AG09319 (cell line): ENCODE results near the gene ANKRD55.

Experiments
- DNase-seq: peaks from one replicate; pipeline ENCODE4 v3.0.0-alpha.2; 2010; ENCODE audit warnings: low read depth; ENCODE audit errors: extremely low read depth
- CTCF ChIP-seq: IDR thresholded peaks from 2 replicates; pipeline ENCODE4 v1.5.1; 2011; ENCODE audit warnings: low read depth, mild to moderate bottlenecking, inconsistent platforms, low read length, moderate library complexity

The ANKRD55 gene

GRCh38 chr5:56070851-56071465 is 162.2 kb downstream of the ANKRD55 start:
- no peak for TF ChIP-seq CTCF
- no peak for DNase-seq

DNA sequence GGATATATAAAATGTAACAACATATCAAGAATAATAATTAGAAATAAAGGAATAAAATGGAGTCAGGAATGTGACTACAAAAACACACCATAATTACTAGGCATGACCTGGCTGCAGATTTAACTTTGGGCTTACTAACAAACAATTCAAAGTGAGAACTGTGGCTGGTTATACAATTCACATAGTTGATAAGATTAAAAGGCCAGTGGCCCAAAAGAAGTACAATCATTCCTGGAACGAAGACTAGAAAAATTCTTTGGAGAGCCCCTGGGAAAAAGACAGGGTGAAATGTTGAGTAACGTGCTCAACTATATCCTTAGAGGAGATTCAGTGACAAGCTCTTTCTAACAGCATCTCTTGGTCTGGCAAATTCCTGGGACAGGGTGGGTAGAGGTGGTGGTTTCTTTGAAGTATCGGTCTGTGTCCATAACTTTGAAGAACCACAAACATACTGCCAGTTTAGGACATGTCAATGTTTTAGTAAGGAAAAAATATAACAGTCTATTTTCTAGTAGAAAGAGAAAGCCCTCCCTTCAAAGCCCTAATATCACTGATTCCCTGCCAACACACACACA is 163.4 kb downstream of the ANKRD55 start:
- DNase-seq: no peak
- no peak for TF ChIP-seq CTCF

DNA sequence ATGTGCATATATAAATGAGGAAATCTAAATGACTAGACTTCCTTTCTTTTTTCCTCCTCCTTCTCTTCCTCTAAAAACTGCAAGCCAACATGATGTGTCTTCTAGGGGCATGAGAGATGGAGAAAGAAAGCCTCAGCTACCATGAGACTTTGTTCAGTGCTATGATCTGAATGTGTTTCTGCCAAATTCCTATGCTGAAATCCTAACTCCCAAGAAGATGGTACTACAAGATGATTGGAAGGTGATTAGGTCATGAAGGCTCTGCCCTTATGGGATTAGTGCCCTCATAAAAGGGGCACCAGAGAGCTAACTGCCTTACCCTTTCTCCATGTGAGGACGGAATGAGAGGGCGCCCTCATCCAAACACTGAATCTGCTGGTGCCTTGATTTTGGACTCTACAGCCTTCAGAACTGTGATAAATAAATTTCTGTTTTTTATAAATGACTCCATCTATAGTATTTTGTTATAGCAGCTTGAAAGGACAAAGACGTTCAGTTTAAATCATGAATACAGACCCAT is 166.1 kb downstream of the ANKRD55 start:
- no peak for DNase-seq
- TF ChIP-seq CTCF: no peak

DNA sequence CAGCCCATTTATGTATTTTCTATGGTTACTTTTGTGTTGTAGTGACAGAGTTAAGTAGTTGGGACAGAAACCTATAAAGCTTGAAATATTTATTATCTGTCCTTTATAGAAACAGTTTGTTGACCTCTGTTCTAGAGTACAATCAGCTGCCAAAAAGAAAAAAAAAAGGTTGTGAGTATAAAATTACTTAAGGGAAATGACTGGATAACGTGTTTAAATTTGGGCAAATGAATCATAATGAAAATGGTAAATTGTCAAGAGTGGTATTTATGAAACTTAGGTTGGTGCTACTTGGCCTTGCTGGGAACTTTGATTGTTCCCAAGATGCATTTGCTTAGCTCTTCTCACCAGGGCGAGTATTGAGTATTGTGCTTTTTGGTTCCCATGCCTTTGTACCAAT is 168.1 kb downstream of the ANKRD55 start:
- TF ChIP-seq CTCF: no peak
- DNase-seq: no peak

- no peak for TF ChIP-seq CTCF
- DNase-seq: no peak
Observed at GRCh38 chr5:56060276-56061110, 172.6 kb downstream of the ANKRD55 start.

DNA sequence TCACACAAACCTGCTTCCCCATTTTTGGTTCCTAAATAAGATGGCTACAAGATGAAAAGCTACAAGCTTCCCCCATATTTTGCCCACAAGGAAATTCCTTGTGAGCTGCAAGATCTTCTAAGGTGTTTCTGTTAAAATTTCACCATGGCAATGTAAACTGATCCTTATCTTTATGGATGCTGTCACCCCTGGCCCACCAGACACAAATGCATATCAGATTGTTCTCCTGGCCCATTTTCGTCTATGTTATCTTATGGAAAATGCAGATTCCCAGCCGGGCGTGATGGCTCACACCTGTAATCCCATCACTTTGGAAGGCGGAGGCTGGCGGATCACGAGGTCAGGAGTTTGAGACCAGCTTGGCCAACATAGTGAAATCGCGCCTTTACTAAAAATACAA is 173.3 kb downstream of the ANKRD55 start:
- no peak for TF ChIP-seq CTCF
- DNase-seq: no peak

- no peak for TF ChIP-seq CTCF
- DNase-seq: no peak
Observed at GRCh38 chr5:56056875-56057274, 176.3 kb downstream of the ANKRD55 start.
